ENCODE data around the gene BUD13. TPM values are rescaled to one million over a fixed set of nuclear protein-coding genes. Genes with fewer than 3 reads are reported as not detected.

The BUD13 gene
- total and polyA plus RNA-seq, 9 of the 15 experiments (the other 6 are each of a cell fraction or from before 2014, with no cell fraction given): 9.5 to 34.1 (median 27.1) TPM

DNA sequence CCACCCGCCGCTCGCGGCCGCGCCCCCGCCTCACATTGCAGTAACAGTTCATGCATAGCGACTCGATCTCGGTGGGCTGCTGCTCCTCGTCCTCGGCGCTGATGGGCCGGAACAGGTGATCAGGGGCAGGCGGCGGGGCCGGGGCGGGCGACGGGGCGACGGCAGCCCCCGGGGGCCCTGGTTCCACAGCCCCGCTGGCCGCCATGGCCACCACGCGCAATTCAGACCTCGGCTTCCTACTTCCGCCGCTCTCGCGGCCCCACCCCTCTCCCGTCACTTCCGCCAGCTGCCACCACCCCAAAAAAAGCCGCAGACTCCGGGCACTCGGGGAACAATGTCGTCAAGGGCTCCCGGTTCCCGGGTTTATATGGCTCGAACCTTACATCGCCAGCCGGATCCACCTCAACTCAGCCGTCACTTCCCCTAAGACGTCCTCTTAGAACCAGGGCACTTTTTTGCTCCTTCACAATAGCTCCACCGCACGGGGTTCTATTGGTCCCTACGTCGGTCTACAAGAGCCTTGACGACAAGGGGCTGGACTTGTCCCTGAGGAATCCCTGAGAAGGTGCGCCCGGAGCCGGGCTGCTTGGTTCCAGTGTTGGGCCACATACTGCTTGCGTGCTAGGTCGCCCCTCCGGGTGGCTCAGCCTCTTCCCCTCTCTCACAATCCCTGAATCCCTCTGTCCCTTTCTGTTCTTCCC lies 15.1 kb upstream of the BUD13 start, which contains the start of gene ZPR1 (continued):
- TF ChIP-seq ZNF212 (CRISPR knock-in tag; IDR thresholded peaks at IDR 0.05) (no peak), ZNF764 (CRISPR knock-in tag; IDR thresholded peaks at IDR 0.05; ENCODE audit: low read depth) (no peak), RFX5 (IDR thresholded peaks at IDR 0.05; ENCODE audit: low read depth, low read length) (no peak), ZNF354B (CRISPR knock-in tag; IDR thresholded peaks at IDR 0.05) (no peak), TBL1XR1 (IDR thresholded peaks at IDR 0.05; ENCODE audit: low read length in 2 of 2) (no peak), HIVEP1 (CRISPR knock-in tag; IDR thresholded peaks at IDR 0.05) (no peak), EP400 (IDR thresholded peaks at IDR 0.05) (peak; percentile 86), FOXP1 (CRISPR knock-in tag; IDR thresholded peaks at IDR 0.05) (no peak; the same call in 1 of the 2 replicates), CLOCK (CRISPR knock-in tag; IDR thresholded peaks at IDR 0.05; ENCODE audit: borderline replicate concordance) (no peak), SNIP1 (IDR thresholded peaks at IDR 0.05; ENCODE audit: low read depth) (no peak), SUPT5H (IDR thresholded peaks at IDR 0.05) (peak; percentile 78), ZEB2 (IDR thresholded peaks at IDR 0.05) (no peak), TCFL5 (CRISPR knock-in tag; conservative IDR thresholded peaks at IDR 0.05) (no peak)
- TF ChIP-seq, protein P1, sequence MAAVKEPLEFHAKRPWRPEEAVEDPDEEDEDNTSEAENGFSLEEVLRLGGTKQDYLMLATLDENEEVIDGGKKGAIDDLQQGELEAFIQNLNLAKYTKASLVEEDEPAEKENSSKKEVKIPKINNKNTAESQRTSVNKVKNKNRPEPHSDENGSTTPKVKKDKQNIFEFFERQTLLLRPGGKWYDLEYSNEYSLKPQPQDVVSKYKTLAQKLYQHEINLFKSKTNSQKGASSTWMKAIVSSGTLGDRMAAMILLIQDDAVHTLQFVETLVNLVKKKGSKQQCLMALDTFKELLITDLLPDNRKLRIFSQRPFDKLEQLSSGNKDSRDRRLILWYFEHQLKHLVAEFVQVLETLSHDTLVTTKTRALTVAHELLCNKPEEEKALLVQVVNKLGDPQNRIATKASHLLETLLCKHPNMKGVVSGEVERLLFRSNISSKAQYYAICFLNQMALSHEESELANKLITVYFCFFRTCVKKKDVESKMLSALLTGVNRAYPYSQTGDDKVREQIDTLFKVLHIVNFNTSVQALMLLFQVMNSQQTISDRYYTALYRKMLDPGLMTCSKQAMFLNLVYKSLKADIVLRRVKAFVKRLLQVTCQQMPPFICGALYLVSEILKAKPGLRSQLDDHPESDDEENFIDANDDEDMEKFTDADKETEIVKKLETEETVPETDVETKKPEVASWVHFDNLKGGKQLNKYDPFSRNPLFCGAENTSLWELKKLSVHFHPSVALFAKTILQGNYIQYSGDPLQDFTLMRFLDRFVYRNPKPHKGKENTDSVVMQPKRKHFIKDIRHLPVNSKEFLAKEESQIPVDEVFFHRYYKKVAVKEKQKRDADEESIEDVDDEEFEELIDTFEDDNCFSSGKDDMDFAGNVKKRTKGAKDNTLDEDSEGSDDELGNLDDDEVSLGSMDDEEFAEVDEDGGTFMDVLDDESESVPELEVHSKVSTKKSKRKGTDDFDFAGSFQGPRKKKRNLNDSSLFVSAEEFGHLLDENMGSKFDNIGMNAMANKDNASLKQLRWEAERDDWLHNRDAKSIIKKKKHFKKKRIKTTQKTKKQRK (IDR thresholded peaks at IDR 0.05; ENCODE audit: borderline replicate concordance, low read depth, low read length): no peak
- TF ChIP-seq, protein P2, sequence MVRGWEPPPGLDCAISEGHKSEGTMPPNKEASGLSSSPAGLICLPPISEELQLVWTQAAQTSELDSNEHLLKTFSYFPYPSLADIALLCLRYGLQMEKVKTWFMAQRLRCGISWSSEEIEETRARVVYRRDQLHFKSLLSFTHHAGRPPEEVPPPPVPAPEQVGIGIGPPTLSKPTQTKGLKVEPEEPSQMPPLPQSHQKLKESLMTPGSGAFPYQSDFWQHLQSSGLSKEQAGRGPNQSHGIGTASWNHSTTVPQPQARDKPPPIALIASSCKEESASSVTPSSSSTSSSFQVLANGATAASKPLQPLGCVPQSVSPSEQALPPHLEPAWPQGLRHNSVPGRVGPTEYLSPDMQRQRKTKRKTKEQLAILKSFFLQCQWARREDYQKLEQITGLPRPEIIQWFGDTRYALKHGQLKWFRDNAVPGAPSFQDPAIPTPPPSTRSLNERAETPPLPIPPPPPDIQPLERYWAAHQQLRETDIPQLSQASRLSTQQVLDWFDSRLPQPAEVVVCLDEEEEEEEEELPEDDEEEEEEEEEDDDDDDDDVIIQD (CRISPR knock-in tag; IDR thresholded peaks at IDR 0.05): no peak
- TF ChIP-seq, protein P3, sequence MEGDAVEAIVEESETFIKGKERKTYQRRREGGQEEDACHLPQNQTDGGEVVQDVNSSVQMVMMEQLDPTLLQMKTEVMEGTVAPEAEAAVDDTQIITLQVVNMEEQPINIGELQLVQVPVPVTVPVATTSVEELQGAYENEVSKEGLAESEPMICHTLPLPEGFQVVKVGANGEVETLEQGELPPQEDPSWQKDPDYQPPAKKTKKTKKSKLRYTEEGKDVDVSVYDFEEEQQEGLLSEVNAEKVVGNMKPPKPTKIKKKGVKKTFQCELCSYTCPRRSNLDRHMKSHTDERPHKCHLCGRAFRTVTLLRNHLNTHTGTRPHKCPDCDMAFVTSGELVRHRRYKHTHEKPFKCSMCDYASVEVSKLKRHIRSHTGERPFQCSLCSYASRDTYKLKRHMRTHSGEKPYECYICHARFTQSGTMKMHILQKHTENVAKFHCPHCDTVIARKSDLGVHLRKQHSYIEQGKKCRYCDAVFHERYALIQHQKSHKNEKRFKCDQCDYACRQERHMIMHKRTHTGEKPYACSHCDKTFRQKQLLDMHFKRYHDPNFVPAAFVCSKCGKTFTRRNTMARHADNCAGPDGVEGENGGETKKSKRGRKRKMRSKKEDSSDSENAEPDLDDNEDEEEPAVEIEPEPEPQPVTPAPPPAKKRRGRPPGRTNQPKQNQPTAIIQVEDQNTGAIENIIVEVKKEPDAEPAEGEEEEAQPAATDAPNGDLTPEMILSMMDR (IDR thresholded peaks at IDR 0.05 in 2 of 3, conservative IDR thresholded peaks at IDR 0.05 in 1 of 3; ENCODE audit: insufficient read depth in 2 of 3, low read depth in 1 of 3, low read length in 3 of 3): no peak; a peak in 1 of 6 replicates
- TF ChIP-seq, protein P4, sequence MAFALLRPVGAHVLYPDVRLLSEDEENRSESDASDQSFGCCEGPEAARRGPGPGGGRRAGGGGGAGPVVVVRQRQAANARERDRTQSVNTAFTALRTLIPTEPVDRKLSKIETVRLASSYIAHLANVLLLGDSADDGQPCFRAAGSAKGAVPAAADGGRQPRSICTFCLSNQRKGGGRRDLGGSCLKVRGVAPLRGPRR (CRISPR knock-in tag; IDR thresholded peaks at IDR 0.05): no peak
